Epithelial cell of prostate (primary cell): Measurements from ENCODE around the gene RARG.

Source experiments
- DNase-seq: peaks from one replicate; pipeline ENCODE4 v3.0.0-alpha.2; 2011; ENCODE audit warnings: low read depth, low spot score
- H3K27ac ChIP-seq: fragments of 450-650 bp; 2 replicates; pipeline ENCODE4 v1.5.1; 2017; ENCODE audit warnings: mild to moderate bottlenecking

Gene RARG

GRCh38 chr12:53251477-53252348, 19.7 kb upstream of the RARG start:
- peak overlapping the region; percentile 68 for H3K27ac ChIP-seq
- DNase-seq: no peak

- H3K27ac ChIP-seq: no peak overlapping the region
- DNase-seq: no peak
These were observed 13.3 kb upstream of the RARG start for GRCh38 chr12:53245286-53245685.

GRCh38 chr12:53244337-53244736, 12.3 kb upstream of the RARG start:
- no peak overlapping the region for H3K27ac ChIP-seq
- DNase-seq: no peak

GRCh38 chr12:53241623-53242412, 9.8 kb upstream of the RARG start:
- no peak for DNase-seq
- no peak overlapping the region for H3K27ac ChIP-seq

- no peak for DNase-seq
- no peak overlapping the region for H3K27ac ChIP-seq
These were observed 7.7 kb upstream of the RARG start for GRCh38 chr12:53239643-53240258.

- H3K27ac ChIP-seq: no peak overlapping the region
- DNase-seq: no peak
These were observed 4.6 kb upstream of the RARG start for GRCh38 chr12:53236443-53237111.

GRCh38 chr12:53235742-53236442, 3.9 kb upstream of the RARG start:
- no peak overlapping the region for H3K27ac ChIP-seq

GRCh38 chr12:53235164-53235563, 3.2 kb upstream of the RARG start:
- no peak for DNase-seq
- no peak overlapping the region for H3K27ac ChIP-seq

More at GRCh38 chr12:53235742-53236442, 3.9 kb upstream of the RARG start:
- no peak for DNase-seq

- DNase-seq: no peak
- H3K27ac ChIP-seq: peak overlapping the region; percentile 93
These were observed 2.4 kb upstream of the RARG start for GRCh38 chr12:53234271-53234914.

- peak overlapping the region; percentile 93 for H3K27ac ChIP-seq
- no peak for DNase-seq
These were observed 1.7 kb upstream of the RARG start for GRCh38 chr12:53233671-53234121.

- no peak for DNase-seq
- H3K27ac ChIP-seq: peak overlapping the region; percentile 93
These were observed 845 bp upstream of the RARG start for GRCh38 chr12:53232646-53233461.

GRCh38 chr12:53231671-53231920, 413 bp downstream of the RARG start:
- no peak for DNase-seq
- peak overlapping the region; percentile 93 for H3K27ac ChIP-seq

- H3K27ac ChIP-seq: peak overlapping the region; percentile 93
- peak; percentile 69 for DNase-seq
These were observed 1.7 kb downstream of the RARG start for GRCh38 chr12:53230108-53230845.

GRCh38 chr12:53229454-53229853, 2.6 kb downstream of the RARG start:
- DNase-seq: no peak
- H3K27ac ChIP-seq: peak overlapping the region; percentile 93

GRCh38 chr12:53227836-53228235, 4.2 kb downstream of the RARG start:
- no peak for DNase-seq
- peak overlapping the region; percentile 93 for H3K27ac ChIP-seq

- DNase-seq: no peak
- H3K27ac ChIP-seq: peak overlapping the region; percentile 93
These were observed 4.7 kb downstream of the RARG start for GRCh38 chr12:53227341-53227740.

GRCh38 chr12:53226815-53227214, 5.2 kb downstream of the RARG start:
- peak overlapping the region; percentile 93 for H3K27ac ChIP-seq
- no peak for DNase-seq
